IMR-90 (cell line): ENCODE results near the gene ADIRF. TPM values are rescaled to one million over a fixed set of nuclear protein-coding genes. Genes with fewer than 3 reads are reported as not detected.
"Not testable (repeated sequence)": the region's sequence is repeated elsewhere in the genome, so short reads cannot be mapped to it uniquely, and the experiment has no call there.

ENCODE experiments used
- ATAC-seq: fragments of 200-7000 bp; cut with Tn5 transposase; 2 replicates; pipeline ENCODE4 v1.9.1; 2020; ENCODE audit warnings: low read depth, mild to moderate bottlenecking, moderate library complexity
- BruUV-seq: library from RNA; stranded (reverse); fragments of 400-500 nt; replicated peaks from 2 replicates; lab custom pipeline; 2021; lab: Mats Ljungman, UMichigan
- CTCF ChIA-PET: fragments of 300-600 bp; formaldehyde crosslinking; extraction: SDS; loops from one replicate; lab custom pipeline; 2021; ENCODE audit warnings: antibody characterized with exemption; lab: Yijun Ruan, JAX
- POLR2A ChIA-PET: fragments of 300-600 bp; sonication (Branson Sonifier 250); formaldehyde crosslinking; loops from one replicate; lab custom pipeline; 2022; ENCODE audit warnings: antibody characterized with exemption; ENCODE audit not compliant: unreplicated experiment; lab: Charles Lee
- DNase-seq: peaks from one replicate; pipeline ENCODE4 v3.0.0; 2013
- H2AFZ ChIP-seq: replicated peaks from 2 replicates; pipeline ENCODE3; 2013; ENCODE audit warnings: low read length, mild to moderate bottlenecking; ENCODE audit not compliant: poor library complexity
- H2AK5ac ChIP-seq: 2 replicates; pipeline ENCODE4 v1.6.1; 2013; ENCODE audit warnings: low read depth, low read length, inconsistent platforms
- H2AK9ac ChIP-seq: replicated peaks from 2 replicates; pipeline ENCODE3; 2013; ENCODE audit warnings: mild to moderate bottlenecking, low read depth, low read length, moderate library complexity; ENCODE audit not compliant: poor library complexity
- H2BK120ac ChIP-seq: 2 replicates; pipeline ENCODE4 v1.6.1; 2013; ENCODE audit warnings: low read depth, low read length, inconsistent platforms
- H2BK15ac ChIP-seq: 3 replicates; pipeline ENCODE4 v1.6.1; 2013; ENCODE audit warnings: low read depth, low read length, inconsistent platforms
- H2BK20ac ChIP-seq: 2 replicates; pipeline ENCODE4 v1.6.1; 2013; ENCODE audit warnings: low read depth, mild to moderate bottlenecking, inconsistent platforms, low read length, moderate library complexity
- H2BK5ac ChIP-seq: 2 replicates; pipeline ENCODE4 v1.6.1; 2013; ENCODE audit warnings: mild to moderate bottlenecking, low read depth, low read length, inconsistent platforms; ENCODE audit not compliant: poor library complexity, severe bottlenecking
- H3K14ac ChIP-seq: replicated peaks from 2 replicates; pipeline ENCODE4 v1.6.1; 2013; ENCODE audit warnings: low read depth, low read length, inconsistent platforms
- H3K18ac ChIP-seq: 2 replicates; pipeline ENCODE4 v1.6.1; 2013; ENCODE audit warnings: low read depth, low read length, control low read depth
- H3K23ac ChIP-seq: 2 replicates; pipeline ENCODE4 v1.6.1; 2013; ENCODE audit warnings: low read depth, low read length, inconsistent platforms
- H3K27ac ChIP-seq: 2 replicates; pipeline ENCODE4 v1.5.1; 2013; ENCODE audit warnings: mild to moderate bottlenecking, control low read depth, low read length; ENCODE audit not compliant: insufficient read depth
- H3K27me3 ChIP-seq: 2 replicates; pipeline ENCODE4 v1.6.1; 2013; ENCODE audit warnings: low read length; ENCODE audit not compliant: control insufficient read depth, insufficient read depth
- H3K36me3 ChIP-seq: 2 replicates; pipeline ENCODE4 v1.6.1; 2013; ENCODE audit warnings: low read length, mixed read lengths; ENCODE audit not compliant: control insufficient read depth, insufficient read depth
- H3K4ac ChIP-seq: 2 replicates; pipeline ENCODE4 v1.6.1; 2013; ENCODE audit warnings: low read depth, low read length, inconsistent platforms
- H3K4me1 ChIP-seq: 2 replicates; pipeline ENCODE4 v1.6.1; 2013; ENCODE audit warnings: low read length, mixed read lengths; ENCODE audit not compliant: control insufficient read depth, insufficient read depth
- H3K4me2 ChIP-seq: 2 replicates; pipeline ENCODE4 v1.6.1; 2013; ENCODE audit warnings: low read depth, mild to moderate bottlenecking, control low read depth, low read length, moderate library complexity
- H3K4me3 ChIP-seq: 2 replicates; pipeline ENCODE4 v1.5.1; 2013; ENCODE audit warnings: low read depth, mild to moderate bottlenecking, control low read depth, low read length, moderate library complexity; ENCODE audit not compliant: insufficient read depth
- H3K56ac ChIP-seq: 2 replicates; pipeline ENCODE4 v1.6.1; 2013; ENCODE audit warnings: low read length, inconsistent platforms; ENCODE audit not compliant: insufficient read depth; ENCODE audit errors: extremely low read depth
- H3K79me1 ChIP-seq, 2 experiments: 2 replicates each; pipeline ENCODE4 v1.6.1; 2013; ENCODE audit warnings: low read length in 2 of 2, inconsistent platforms in 1 of 2, low read depth in 1 of 2
- H3K9ac ChIP-seq: 2 replicates; pipeline ENCODE4 v1.6.1; 2013; ENCODE audit warnings: low read depth, low read length, control low read depth
- H3K9me1 ChIP-seq: 2 replicates; pipeline ENCODE4 v1.6.1; 2013; ENCODE audit warnings: low read length, inconsistent platforms; ENCODE audit not compliant: insufficient read depth
- H3K9me3 ChIP-seq: 2 replicates; pipeline ENCODE4 v1.6.1; 2013; ENCODE audit warnings: low read length; ENCODE audit not compliant: control insufficient read depth, insufficient read depth
- H4K20me1 ChIP-seq: 2 replicates; pipeline ENCODE4 v1.6.1; 2013; ENCODE audit warnings: low read length, inconsistent platforms; ENCODE audit not compliant: insufficient read depth
- H4K5ac ChIP-seq: 2 replicates; pipeline ENCODE4 v1.6.1; 2013; ENCODE audit warnings: mild to moderate bottlenecking, low read depth, low read length, control low read depth
- H4K8ac ChIP-seq, 2 experiments: 2 replicates each; pipeline ENCODE4 v1.6.1; 2013; ENCODE audit warnings: low read depth in 2 of 2, low read length in 2 of 2, control low read depth in 1 of 2, inconsistent platforms in 1 of 2
- H4K91ac ChIP-seq: 2 replicates; pipeline ENCODE4 v1.6.1; 2013; ENCODE audit warnings: low read depth, low read length, inconsistent platforms; ENCODE audit not compliant: insufficient read depth
- WGBS, 2 experiments: methylation state at CpG; one replicate each; pipeline versions ENCODE4 v1.1.5 to v1.1.7; 2013; ENCODE audit warnings: missing lambda C conversion rate in 2 of 2; ENCODE audit not compliant: insufficient read length in 1 of 2; ENCODE audit errors: extremely low coverage in 2 of 2; 5-methylcytosine and 5-hydroxymethylcytosine counted together
- dilution Hi-C: fragments of 300-500 bp; cut with HindIII; formaldehyde crosslinking; loops from one replicate; pipeline ENCODE4 v1.14.3; 2018; ENCODE audit warnings: low sequenced_read_pairs; ENCODE audit not compliant: unreplicated experiment
- in situ Hi-C: fragments of 300-500 bp; cut with MboI; formaldehyde crosslinking; loops from 3 replicates; pipeline ENCODE4 v1.14.3; 2019; ENCODE audit warnings: low sequenced_read_pairs, inconsistent platforms, mixed read lengths
- intact Hi-C: fragments of 100-400 bp; cut with micrococcal nuclease; formaldehyde crosslinking; loops from 2 replicates; pipeline ENCODE4 v1.10.0; 2022
- polyA plus RNA-seq, 3 experiments: library from polyadenylated mRNA; depleted of rRNA; stranded (reverse); fragments of >200 nt; gene quantifications; 2 replicates each; pipeline ENCODE4 v1.2.3, GENCODE V29; 2012; ENCODE audit warnings: low replicate concordance in 1 of 3
- total RNA-seq: library from RNA; depleted of rRNA; stranded (reverse); fragments of >200 nt; gene quantifications from 2 replicates; pipeline ENCODE4 v1.2.3, GENCODE V29; 2012

The ADIRF gene
- total and polyA plus RNA-seq, 2 of the 4 experiments (the other 2 are of a cell fraction) = 2.3 to 7.2 TPM

DNA sequence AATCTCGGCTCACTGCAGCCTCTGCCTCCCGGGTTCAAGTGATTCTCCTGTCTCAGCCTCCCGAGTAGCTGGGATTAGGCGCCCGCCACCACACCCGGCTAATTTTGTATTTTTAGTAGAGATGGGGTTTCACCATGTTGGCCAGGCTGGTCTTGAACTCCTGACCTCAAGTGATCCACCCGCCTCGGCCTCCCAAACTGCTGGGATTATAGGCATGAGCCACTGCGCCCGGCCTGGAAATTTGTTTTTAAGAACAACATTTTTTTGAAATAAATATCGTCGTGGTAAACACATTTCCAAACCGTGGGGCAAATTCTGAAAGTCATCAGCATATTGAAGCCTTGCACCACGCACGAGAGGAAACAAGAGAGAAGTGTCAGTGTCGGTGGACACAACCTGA is 28.2 kb upstream of the ADIRF start:
- H2BK120ac ChIP-seq, H3K4ac ChIP-seq, H3K18ac ChIP-seq, H3K27ac ChIP-seq, H4K8ac ChIP-seq, H3K36me3 ChIP-seq, H3K4me3 ChIP-seq, ATAC-seq, in situ Hi-C loops, H3K27me3 ChIP-seq, dilution Hi-C loops, H4K91ac ChIP-seq, H4K20me1 ChIP-seq, BruUV-seq, H2BK20ac ChIP-seq, H4K5ac ChIP-seq, H2AK9ac ChIP-seq, H2BK5ac ChIP-seq, intact Hi-C loops, H2BK15ac ChIP-seq, H2AFZ ChIP-seq, H3K9me3 ChIP-seq, H2AK5ac ChIP-seq, H3K4me1 ChIP-seq, H3K79me1 ChIP-seq, DNase-seq, H3K4me2 ChIP-seq, H3K9ac ChIP-seq, H3K14ac ChIP-seq, H3K56ac ChIP-seq, H3K23ac ChIP-seq: not testable (repeated sequence)
- peaks cover 12% of the 10 kb centered on the region for H3K9me1 ChIP-seq
- 84% methylated on average over 8 of the region's 16 CpGs; no CpG with 5 or more reads in 1 of the 2 experiments for WGBS, 2 experiments
- CTCF ChIA-PET = interaction anchor here (0.7 kb wide), 1 partner anchor 566 kb away, joined by 4 read pairs; no protein-coding TSS in a partner anchor
- POLR2A ChIA-PET = interaction anchor here (0.7 kb wide), 1 partner anchor 254 kb away, joined by 4 read pairs; no protein-coding TSS in a partner anchor
